WTC11 (cell line): ENCODE data around the gene DOK3. TPM values are rescaled to one million over a fixed set of nuclear protein-coding genes. Genes with fewer than 3 reads are reported as not detected.

Source experiments
- ATAC-seq: fragments of 200-7000 bp; cut with Tn5 transposase; 2 replicates; pipeline ENCODE4 v1.10.0; 2021; ENCODE audit warnings: mild to moderate bottlenecking, moderate library complexity
- CTCF ChIA-PET: fragments of 300-600 bp; sonication (Branson Sonifier 250); formaldehyde crosslinking; loops from one replicate; lab custom pipeline; 2021; ENCODE audit warnings: antibody characterized with exemption; lab: Charles Lee
- POLR2A ChIA-PET: fragments of 350-600 bp; sonication (Branson Sonifier 250); formaldehyde crosslinking; loops from one replicate; lab custom pipeline; 2021; ENCODE audit warnings: antibody characterized with exemption; lab: Charles Lee
- DNase-seq: peaks from one replicate; pipeline ENCODE4 v3.0.0; 2021; ENCODE audit warnings: low spot score
- H3K27ac Mint-ChIP-seq: 2 replicates; pipeline ENCODE4 v1.8.0; 2021; ENCODE audit warnings: mixed read lengths
- H3K27me3 Mint-ChIP-seq: 2 replicates; pipeline ENCODE4 v1.8.0; 2021; ENCODE audit warnings: low read depth, mild to moderate bottlenecking, moderate library complexity, mixed read lengths
- H3K36me3 Mint-ChIP-seq: 2 replicates; pipeline ENCODE4 v1.8.0; 2021; ENCODE audit warnings: mixed read lengths
- H3K4me1 Mint-ChIP-seq: 2 replicates; pipeline ENCODE4 v1.8.0; 2022; ENCODE audit warnings: mixed read lengths
- H3K4me3 Mint-ChIP-seq: 2 replicates; pipeline ENCODE4 v1.8.0; 2021; ENCODE audit warnings: mild to moderate bottlenecking, moderate library complexity, mixed read lengths
- H3K9me3 Mint-ChIP-seq: 2 replicates; pipeline ENCODE4 v1.8.0; 2021; ENCODE audit warnings: mixed read lengths
- AFF4 ChIP-seq: sonication (generic); formaldehyde crosslinking; IDR thresholded peaks from 2 replicates; pipeline ENCODE4 v1.8.1; 2023; ENCODE audit warnings: mild to moderate bottlenecking, missing genetic modification reagents, borderline replicate concordance
- ATF2 ChIP-seq: sonication (generic); formaldehyde crosslinking; IDR thresholded peaks from 2 replicates; pipeline ENCODE4 v1.8.1; 2022; ENCODE audit warnings: low read depth, missing genetic modification reagents, borderline replicate concordance
- CDX4 ChIP-seq: fragments of 250-450 bp; sonication (Bioruptor Pico); IDR thresholded peaks from 2 replicates; pipeline ENCODE4 v1.9.0; 2021; ENCODE audit warnings: moderate library complexity, mild to moderate bottlenecking, inconsistent platforms, borderline replicate concordance
- CTCF ChIP-seq: fragments of 200-600 bp; IDR thresholded peaks from 2 replicates; pipeline ENCODE4 v1.8.0; 2022; ENCODE audit warnings: antibody characterized with exemption
- E2F5 ChIP-seq: sonication (generic); formaldehyde crosslinking; IDR thresholded peaks from 2 replicates; pipeline ENCODE4 v1.8.1; 2022; ENCODE audit warnings: mild to moderate bottlenecking, moderate library complexity, missing genetic modification reagents
- EMX1 ChIP-seq: fragments of 250-450 bp; sonication (Bioruptor Pico); IDR thresholded peaks from 2 replicates; pipeline ENCODE4 v1.8.0; 2021; ENCODE audit warnings: mild to moderate bottlenecking
- FOXP4 ChIP-seq: sonication (generic); formaldehyde crosslinking; IDR thresholded peaks from 2 replicates; pipeline ENCODE4 v1.8.0; 2022; ENCODE audit warnings: mild to moderate bottlenecking, missing genetic modification reagents
- MAX ChIP-seq: sonication (generic); formaldehyde crosslinking; IDR thresholded peaks from 2 replicates; pipeline ENCODE4 v1.8.0; 2022; ENCODE audit warnings: mild to moderate bottlenecking, missing genetic modification reagents
- MYBL2 ChIP-seq: sonication (generic); formaldehyde crosslinking; IDR thresholded peaks from 2 replicates; pipeline ENCODE4 v1.8.1; 2023; ENCODE audit warnings: mild to moderate bottlenecking, moderate library complexity, missing genetic modification reagents
- NFYB ChIP-seq: sonication (generic); formaldehyde crosslinking; conservative IDR thresholded peaks from 2 replicates; pipeline ENCODE4 v1.8.0; 2022; ENCODE audit warnings: low read depth, missing genetic modification reagents
- SMAD3 ChIP-seq: sonication (generic); formaldehyde crosslinking; IDR thresholded peaks from 2 replicates; pipeline ENCODE4 v1.8.0; 2022; ENCODE audit warnings: missing genetic modification reagents, mild to moderate bottlenecking, borderline replicate concordance
- ZBTB43 ChIP-seq: sonication (generic); formaldehyde crosslinking; IDR thresholded peaks from 2 replicates; pipeline ENCODE4 v1.8.1; 2023; ENCODE audit warnings: mild to moderate bottlenecking, missing genetic modification reagents
- ZNF138 ChIP-seq: sonication (generic); formaldehyde crosslinking; conservative IDR thresholded peaks from 2 replicates; pipeline ENCODE4 v1.8.1; 2022; ENCODE audit warnings: mild to moderate bottlenecking, moderate library complexity, missing genetic modification reagents
- ZNF219 ChIP-seq: sonication (generic); formaldehyde crosslinking; IDR thresholded peaks from 2 replicates; pipeline ENCODE4 v1.8.0; 2023; ENCODE audit warnings: missing genetic modification reagents, mild to moderate bottlenecking, borderline replicate concordance
- ZNF232 ChIP-seq: sonication (generic); formaldehyde crosslinking; IDR thresholded peaks from 2 replicates; pipeline ENCODE4 v1.8.0; 2022; ENCODE audit warnings: mild to moderate bottlenecking, missing genetic modification reagents
- ZNF263 ChIP-seq: sonication (generic); formaldehyde crosslinking; IDR thresholded peaks from 2 replicates; pipeline ENCODE4 v1.8.1; 2022; ENCODE audit warnings: low read depth, mild to moderate bottlenecking, moderate library complexity, missing genetic modification reagents
- ZNF671 ChIP-seq: fragments of 250-450 bp; sonication (Bioruptor Pico); IDR thresholded peaks from 2 replicates; pipeline ENCODE4 v1.8.0; 2021; ENCODE audit warnings: mild to moderate bottlenecking
- total RNA-seq: library from RNA; stranded (reverse); gene quantifications from 3 replicates; pipeline ENCODE4 v1.2.3, GENCODE V29; 2021

The DOK3 gene
- total RNA-seq, 1 experiment from 2014 or later, result 9.9 TPM

GRCh38 chr5:177516601-177517568 is 7.3 kb upstream of the DOK3 start, which contains the start of gene DDX41 (continued):
- TF ChIP-seq E2F5 (CRISPR knock-in tag), result peak; percentile 86; the same call in 1 of the 2 replicates
- TF ChIP-seq MYBL2 (CRISPR knock-in tag), result peak; percentile 79; the same call in 1 of the 2 replicates
- no peak for TF ChIP-seq CDX4 (CRISPR knock-in tag)
- TF ChIP-seq ZNF138 (CRISPR knock-in tag), result no peak
- TF ChIP-seq ZNF263 (CRISPR knock-in tag), result no peak
- TF ChIP-seq NFYB (CRISPR knock-in tag), result peak; percentile 69
- 0 out of 2 replicates have a peak, but pooled peaks have one; percentile 31 for TF ChIP-seq EMX1 (CRISPR knock-in tag)
- TF ChIP-seq ZNF671 (CRISPR knock-in tag), result no peak
- TF ChIP-seq ZNF219, result 0 out of 2 replicates have a peak, but pooled peaks have one; percentile 7
- TF ChIP-seq ZNF232 (CRISPR knock-in tag), result peak; percentile 88; the same call in 1 of the 2 replicates
- TF ChIP-seq, all 79 proteins: peak for 26

GRCh38 chr5:177515580-177515979 is 6.0 kb upstream of the DOK3 start:
- no peak for DNase-seq
- ChIA-PET POLR2A (interaction anchor here (1.1 kb wide), 1 partner anchor 20 kb away, joined by 3 read pairs; no protein-coding TSS in a partner anchor), CTCF (interaction anchor here (1.1 to 2.7 kb wide), 8 partner anchors 8 to 112 kb away, joined by 3 to 14 read pairs (median 4); partner anchors contain the start of gene PDLIM7)
- Mint-ChIP-seq H3K36me3 (peaks cover 65% of the 10 kb centered on the region), H3K4me1 (peaks cover 16% of the 10 kb centered on the region), H3K27ac (no peak overlapping the region), H3K4me3 (peak overlapping the region; percentile 93), H3K27me3 (peaks cover 4% of the 10 kb centered on the region; the same call in 1 of the 2 replicates), H3K9me3 (no peaks in the 10 kb centered on the region)
- TF ChIP-seq AFF4 (CRISPR knock-in tag), result no peak
- TF ChIP-seq ZBTB43, result no peak
- TF ChIP-seq FOXP4, result no peak
- no peak for TF ChIP-seq CTCF
- no peak for TF ChIP-seq ATF2 (CRISPR knock-in tag)
- TF ChIP-seq MAX (CRISPR knock-in tag), result no peak
- no peak for TF ChIP-seq SMAD3
- no peak for ATAC-seq
